Testis (tissue), 3 donors: Measurements from ENCODE around the gene PRRT1B. TPM values are rescaled to one million over a fixed set of nuclear protein-coding genes. Genes with fewer than 3 reads are reported as not detected.

ENCODE experiments used
- DNase-seq: peaks from one replicate; pipeline ENCODE4 v3.0.0-alpha.2; 2019
- H3K27ac ChIP-seq, 2 donors: fragments of 200-600 bp; sonication (generic); one replicate each; pipeline ENCODE4 v1.5.1; 2019
- H3K27me3 ChIP-seq: fragments of 200-600 bp; sonication (generic); one replicate; pipeline ENCODE4 v1.5.1; 2019
- H3K36me3 ChIP-seq: fragments of 200-600 bp; sonication (generic); one replicate; pipeline ENCODE4 v1.5.1; 2017; ENCODE audit warnings: low read depth; ENCODE audit errors: missing control alignments
- H3K4me1 ChIP-seq: fragments of 200-600 bp; sonication (generic); one replicate; pipeline ENCODE4 v1.5.1; 2019
- H3K4me3 ChIP-seq, 2 donors: fragments of 200-600 bp; sonication (generic); one replicate each; pipeline ENCODE4 v1.5.1; 2017 to 2019
- H3K9me3 ChIP-seq: fragments of 200-600 bp; sonication (generic); one replicate; pipeline ENCODE4 v1.5.1; 2017
- CTCF ChIP-seq, 3 experiments: fragments of 450-650 bp in 2 of 3; fragments of 200-600 bp in 1 of 3; sonication (generic) in 1 of 3; IDR thresholded peaks; one replicate each; pipeline ENCODE4 v1.5.1; 2016 to 2019; ENCODE audit warnings: antibody characterized with exemption in 3 of 3, mild to moderate bottlenecking in 2 of 3, moderate library complexity in 1 of 3
- POLR2A ChIP-seq: fragments of 450-650 bp; IDR thresholded peaks from one replicate; pipeline ENCODE4 v1.6.1; 2017; ENCODE audit warnings: antibody characterized with exemption, mild to moderate bottlenecking, moderate library complexity
- WGBS, 2 donors: methylation state at CpG; one replicate each; pipeline ENCODE4 v1.1.5; 2018; 5-methylcytosine and 5-hydroxymethylcytosine counted together
- intact Hi-C: fragments of 100-400 bp; cut with DNase I; formaldehyde crosslinking; loops from one replicate; pipeline ENCODE4 v1.15.1; 2023; ENCODE audit warnings: low total_unique reads
- polyA plus RNA-seq: library from polyadenylated mRNA; stranded (reverse); fragments of 350-450 nt; fragmentation: Illumina TruSeq; extraction: RNeasy Lipid Tissue Mini Kit (QIAGEN cat#74804); gene quantifications from one replicate; pipeline ENCODE4 v1.2.3, GENCODE V29; 2014; ENCODE audit warnings: low read depth, low replicate concordance; ENCODE audit not compliant: insufficient read depth
- total RNA-seq, 2 donors: library from RNA; depleted of rRNA; stranded (reverse); fragments of >200 nt; gene quantifications; one replicate each; pipeline ENCODE4 v1.2.3, GENCODE V29; 2016

PRRT1B gene
- total and polyA plus RNA-seq, 3 donors from 2014 or later = 0.47 TPM; not detected in 2

- Histone ChIP-seq H3K4me1 (no peaks in the 10 kb centered on the region), H3K27me3 (no peaks in the 10 kb centered on the region), H3K27ac (no peak overlapping the region), H3K36me3 (no peaks in the 10 kb centered on the region), H3K4me3 (no peak overlapping the region), H3K9me3 (no peaks in the 10 kb centered on the region)
- no peak for DNase-seq
- 96 to 97% methylated on average over 14 of the region's 14 CpGs for WGBS, 2 donors
- intact Hi-C loops = no loop called here
- TF ChIP-seq POLR2A = no peak
- no peak for TF ChIP-seq CTCF (IDR thresholded peaks at IDR 0.05)
Measured at GRCh38 chr9:131589993-131590392, 44.7 kb downstream of the PRRT1B start.

DNA sequence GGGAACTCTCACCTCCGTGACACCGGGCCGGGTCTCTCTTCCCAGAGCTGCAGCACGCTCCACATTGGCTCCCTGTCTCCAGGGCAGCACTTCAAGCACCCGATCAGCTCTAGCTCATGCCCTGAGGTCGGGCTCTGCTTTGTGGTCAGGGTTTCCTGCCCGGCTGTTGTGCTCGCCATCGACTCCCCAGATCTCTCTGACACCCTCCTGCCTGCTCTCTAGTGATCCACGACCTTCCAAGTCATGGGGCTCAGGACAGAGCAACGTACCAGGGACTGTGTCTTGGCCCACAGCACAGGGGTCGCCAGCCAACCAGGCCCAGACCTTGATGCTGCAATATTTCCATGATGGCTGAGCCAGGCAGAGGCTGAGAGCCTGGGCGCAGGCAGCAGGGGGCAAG, 45.1 kb downstream of the PRRT1B start:
- TF ChIP-seq CTCF (IDR thresholded peaks at IDR 0.05) (no peak), POLR2A (no peak)
- WGBS, 2 donors = 84 to 93% methylated on average over 12 to 13 of the region's 13 CpGs
- intact Hi-C loops = no loop called here
- Histone ChIP-seq H3K4me3 (no peak overlapping the region), H3K36me3 (no peaks in the 10 kb centered on the region), H3K9me3 (no peaks in the 10 kb centered on the region), H3K27ac (no peak overlapping the region), H3K4me1 (no peaks in the 10 kb centered on the region), H3K27me3 (no peaks in the 10 kb centered on the region)
- DNase-seq = no peak

GRCh38 chr9:131590907-131591844, 45.9 kb downstream of the PRRT1B start:
- H3K4me3 ChIP-seq = no peak overlapping the region
- H3K9me3 ChIP-seq = no peaks in the 10 kb centered on the region
- DNase-seq = peak; percentile 88
- intact Hi-C loops = no loop called here
- H3K36me3 ChIP-seq = no peaks in the 10 kb centered on the region
- H3K27me3 ChIP-seq = no peaks in the 10 kb centered on the region
- TF ChIP-seq CTCF (IDR thresholded peaks at IDR 0.05) (peak; percentile 73 to 90 (median 82)), POLR2A (no peak)
- 69 to 77% methylated on average over 16 to 21 of the region's 21 CpGs for WGBS, 2 donors
- no peak overlapping the region for H3K27ac ChIP-seq
- no peaks in the 10 kb centered on the region for H3K4me1 ChIP-seq

- 75% methylated on average over 6 of the region's 6 CpGs for WGBS, 2 donors
- DNase-seq = no peak
- no peaks in the 10 kb centered on the region for H3K27me3 ChIP-seq
- no peaks in the 10 kb centered on the region for H3K9me3 ChIP-seq
- intact Hi-C loops = loop anchor here (2.0 kb wide), 1 partner anchor 147 kb away; no protein-coding TSS in a partner anchor
- H3K27ac ChIP-seq = no peak overlapping the region
- no peaks in the 10 kb centered on the region for H3K36me3 ChIP-seq
- TF ChIP-seq CTCF (IDR thresholded peaks at IDR 0.05) = no peak
- no peak overlapping the region for H3K4me3 ChIP-seq
- H3K4me1 ChIP-seq = no peaks in the 10 kb centered on the region
Measured at GRCh38 chr9:131591845-131592208, 46.5 kb downstream of the PRRT1B start.
